Peyer's patch (tissue), 4 donors: ENCODE data around the gene SYN1. TPM values are rescaled to one million over a fixed set of nuclear protein-coding genes. Genes with fewer than 3 reads are reported as not detected.

ENCODE experiments used
- DNase-seq, 3 donors: peaks; one replicate each; pipeline ENCODE4 v3.0.0-alpha.2; 2017 to 2019
- H3K27ac ChIP-seq, 4 donors: fragments of 200-600 bp; sonication (generic); one replicate each; pipeline ENCODE4 v1.5.1; 2016 to 2019
- H3K27me3 ChIP-seq, 2 donors: fragments of 200-600 bp; sonication (generic); one replicate each; pipeline ENCODE4 v1.5.1; 2019
- H3K36me3 ChIP-seq, 3 donors: fragments of 200-600 bp; sonication (generic); one replicate each; pipeline ENCODE4 v1.5.1; 2016 to 2019
- H3K4me1 ChIP-seq, 4 donors: fragments of 200-600 bp; sonication (generic); one replicate each; pipeline ENCODE4 v1.5.1; 2016 to 2019
- H3K4me3 ChIP-seq, 4 donors: fragments of 200-600 bp; sonication (generic); 1 replicate in 3 of 4; 2 replicates in 1 of 4; pipeline ENCODE4 v1.5.1; 2016 to 2019; ENCODE audit warnings: mild to moderate bottlenecking in 1 of 4
- H3K9me3 ChIP-seq, 4 donors: fragments of 200-600 bp; sonication (generic); one replicate each; pipeline ENCODE4 v1.5.1; 2016 to 2019; ENCODE audit warnings: mild to moderate bottlenecking in 1 of 4
- CTCF ChIP-seq, 6 experiments: fragments of 450-650 bp in 4 of 6; fragments of 200-600 bp in 2 of 6; sonication (generic) in 1 of 6; IDR thresholded peaks; one replicate each; pipeline ENCODE4 v1.5.1; 2017 to 2019; ENCODE audit warnings: antibody characterized with exemption in 6 of 6, mild to moderate bottlenecking in 3 of 6, moderate library complexity in 1 of 6
- POLR2A ChIP-seq, 2 donors: fragments of 450-650 bp; IDR thresholded peaks; one replicate each; pipeline ENCODE4 v1.5.1; 2017; ENCODE audit warnings: antibody characterized with exemption in 2 of 2, mild to moderate bottlenecking in 2 of 2, moderate library complexity in 2 of 2
- total RNA-seq, 4 donors: library from RNA; depleted of rRNA; stranded (reverse); fragments of >200 nt; gene quantifications; one replicate each; pipeline ENCODE4 v1.1.0, GENCODE V29; 2016

SYN1 gene
- total RNA-seq, 4 donors from 2014 or later = 0.67 TPM; not detected in 3

- H3K4me1 ChIP-seq = no peaks in the 10 kb centered on the region
- no peaks in the 10 kb centered on the region for H3K9me3 ChIP-seq
- no peak overlapping the region for H3K4me3 ChIP-seq
Measured at GRCh38 chrX:47577901-47578300, 41.8 kb downstream of the SYN1 start.

GRCh38 chrX:47577424-47577823 is 42.2 kb downstream of the SYN1 start:
- Histone ChIP-seq H3K27me3 (no peaks in the 10 kb centered on the region), H3K9me3 (no peaks in the 10 kb centered on the region), H3K27ac (no peak overlapping the region), H3K36me3 (no peaks in the 10 kb centered on the region), H3K4me1 (no peaks in the 10 kb centered on the region), H3K4me3 (no peak overlapping the region)
- DNase-seq = no peak
- TF ChIP-seq CTCF (IDR thresholded peaks at IDR 0.05) (no peak), POLR2A (IDR thresholded peaks at IDR 0.05) (no peak)

More at GRCh38 chrX:47577901-47578300, 41.8 kb downstream of the SYN1 start:
- TF ChIP-seq CTCF (IDR thresholded peaks at IDR 0.05) (no peak), POLR2A (IDR thresholded peaks at IDR 0.05) (no peak)
- H3K27me3 ChIP-seq = no peaks in the 10 kb centered on the region
- no peak for DNase-seq
- no peak overlapping the region for H3K27ac ChIP-seq
- no peaks in the 10 kb centered on the region for H3K36me3 ChIP-seq

- Histone ChIP-seq H3K9me3 (no peaks in the 10 kb centered on the region), H3K4me1 (no peaks in the 10 kb centered on the region), H3K4me3 (no peak overlapping the region), H3K27ac (no peak overlapping the region), H3K27me3 (no peaks in the 10 kb centered on the region), H3K36me3 (no peaks in the 10 kb centered on the region)
- TF ChIP-seq POLR2A (IDR thresholded peaks at IDR 0.05) (no peak), CTCF (IDR thresholded peaks at IDR 0.05) (no peak)
- DNase-seq = no peak
Measured at GRCh38 chrX:47576021-47576898, 43.4 kb downstream of the SYN1 start.

GRCh38 chrX:47574547-47575301 is 44.9 kb downstream of the SYN1 start:
- Histone ChIP-seq H3K36me3 (peaks cover 0 to 3% (median 0%) of the 10 kb centered on the region in 3 donors), H3K27me3 (no peaks in the 10 kb centered on the region), H3K9me3 (no peaks in the 10 kb centered on the region), H3K27ac (peak overlapping the region; percentile 32 to 73 (median 43)), H3K4me1 (no peaks in the 10 kb centered on the region), H3K4me3 (peak overlapping the region in 2 of 4 donors; percentile 27 to 40)
- DNase-seq = no peak
- TF ChIP-seq POLR2A (IDR thresholded peaks at IDR 0.05) (no peak), CTCF (IDR thresholded peaks at IDR 0.05) (no peak)

- H3K27ac ChIP-seq = peak overlapping the region; percentile 32 to 73 (median 43)
- no peak for DNase-seq
- H3K36me3 ChIP-seq = peaks cover 0 to 9% (median 0%) of the 10 kb centered on the region in 3 donors
- H3K9me3 ChIP-seq = no peaks in the 10 kb centered on the region
- H3K4me1 ChIP-seq = no peaks in the 10 kb centered on the region
- TF ChIP-seq POLR2A (IDR thresholded peaks at IDR 0.05) (no peak), CTCF (IDR thresholded peaks at IDR 0.05) (no peak)
- no peaks in the 10 kb centered on the region for H3K27me3 ChIP-seq
- H3K4me3 ChIP-seq = peak overlapping the region in 3 of 4 donors; percentile 6 to 40 (median 27)
Measured at GRCh38 chrX:47574076-47574546, 45.5 kb downstream of the SYN1 start.
